GM23338 (cell line): ENCODE data around the gene C4orf51. TPM values are rescaled to one million over a fixed set of nuclear protein-coding genes. Genes with fewer than 3 reads are reported as not detected.
A peak's percentile ranks its signal among the peaks of the same experiment; 100 is the strongest.

ENCODE experiments used
- ATAC-seq: fragments of 200-7000 bp; cut with Tn5 transposase; 3 replicates; pipeline ENCODE4 v1.9.1; 2020
- DNase-seq: peaks from one replicate; pipeline ENCODE4 v3.0.0-alpha.2; 2015; ENCODE audit warnings: low spot score
- H2AFZ ChIP-seq: fragments of 200-600 bp; sonication (generic); 2 replicates; pipeline ENCODE4 v1.8.0; 2016; ENCODE audit warnings: antibody characterized with exemption, mild to moderate bottlenecking, moderate library complexity
- H3F3A ChIP-seq: fragments of 200-600 bp; sonication (generic); replicated peaks from 2 replicates; pipeline ENCODE4 v1.8.0; 2017; ENCODE audit warnings: antibody characterized with exemption, mixed run types, low read depth
- H3K27ac ChIP-seq: fragments of 200-600 bp; sonication (generic); 2 replicates; pipeline ENCODE4 v1.6.1; 2016; ENCODE audit warnings: low read depth
- H3K27me3 ChIP-seq: fragments of 200-600 bp; sonication (generic); 2 replicates; pipeline ENCODE4 v1.8.0; 2016; ENCODE audit warnings: mild to moderate bottlenecking, mixed run types, moderate library complexity; ENCODE audit not compliant: insufficient read depth
- H3K36me3 ChIP-seq: fragments of 200-600 bp; sonication (generic); 2 replicates; pipeline ENCODE4 v1.8.0; 2016; ENCODE audit warnings: mild to moderate bottlenecking; ENCODE audit not compliant: insufficient read depth
- H3K4me1 ChIP-seq: fragments of 200-600 bp; sonication (generic); 2 replicates; pipeline ENCODE4 v1.8.0; 2016; ENCODE audit warnings: mild to moderate bottlenecking, moderate library complexity; ENCODE audit not compliant: insufficient read depth
- H3K4me2 ChIP-seq: fragments of 200-600 bp; sonication (generic); 2 replicates; pipeline ENCODE4 v1.7.1; 2017; ENCODE audit warnings: mixed run types
- H3K4me3 ChIP-seq: fragments of 200-600 bp; sonication (generic); 2 replicates; pipeline ENCODE4 v1.6.1; 2016; ENCODE audit warnings: mixed run types
- H3K79me2 ChIP-seq: fragments of 200-600 bp; sonication (generic); replicated peaks from 2 replicates; pipeline ENCODE4 v1.8.0; 2017; ENCODE audit warnings: mild to moderate bottlenecking; ENCODE audit not compliant: insufficient read depth
- H3K9me2 ChIP-seq: fragments of 200-600 bp; sonication (generic); 2 replicates; pipeline ENCODE4 v1.8.0; 2017; ENCODE audit not compliant: insufficient read depth
- H4K20me1 ChIP-seq: fragments of 200-600 bp; sonication (generic); replicated peaks from 2 replicates; pipeline ENCODE4 v1.8.0; 2017; ENCODE audit warnings: mild to moderate bottlenecking; ENCODE audit not compliant: insufficient read depth
- H3K27ac Mint-ChIP-seq: 2 replicates; pipeline ENCODE4 v1.8.0; 2020; ENCODE audit warnings: inconsistent platforms, mild to moderate bottlenecking, moderate library complexity, mixed read lengths
- H3K27me3 Mint-ChIP-seq: 3 replicates; pipeline ENCODE4 v1.8.0; 2022; ENCODE audit warnings: low read depth, mild to moderate bottlenecking, moderate library complexity, mixed read lengths, inconsistent platforms; ENCODE audit not compliant: insufficient read depth, poor library complexity
- H3K36me3 Mint-ChIP-seq: 3 replicates; pipeline ENCODE4 v1.8.0; 2021; ENCODE audit warnings: low read depth, mild to moderate bottlenecking, inconsistent platforms, moderate library complexity, mixed read lengths
- H3K4me1 Mint-ChIP-seq: 3 replicates; pipeline ENCODE4 v1.8.0; 2020; ENCODE audit warnings: mild to moderate bottlenecking, inconsistent platforms, mixed read lengths
- H3K4me3 Mint-ChIP-seq: 3 replicates; pipeline ENCODE4 v1.8.0; 2021; ENCODE audit warnings: moderate library complexity, mild to moderate bottlenecking, inconsistent platforms, mixed read lengths
- H3K9me3 Mint-ChIP-seq: 3 replicates; pipeline ENCODE4 v1.8.0; 2020; ENCODE audit warnings: moderate library complexity, mild to moderate bottlenecking, inconsistent platforms, mixed read lengths
- EZH2 ChIP-seq: fragments of 200-600 bp; sonication (generic); IDR thresholded peaks from one replicate; pipeline ENCODE4 v1.8.0; 2017; ENCODE audit warnings: antibody characterized with exemption, mild to moderate bottlenecking, low read depth; ENCODE audit not compliant: unreplicated experiment
- EZH2phosphoT487 ChIP-seq: fragments of 200-600 bp; sonication (generic); IDR thresholded peaks from one replicate; pipeline ENCODE4 v1.8.1; 2018; ENCODE audit warnings: antibody characterized with exemption; ENCODE audit not compliant: unreplicated experiment
- ZNF462 ChIP-seq: fragments of 250-450 bp; sonication (Bioruptor Pico); IDR thresholded peaks from 2 replicates; pipeline ENCODE4 v1.5.0; 2020; ENCODE audit warnings: mild to moderate bottlenecking, moderate library complexity
- polyA plus RNA-seq: library from polyadenylated mRNA; unstranded; fragments of >200 nt; fragmentation: Nextera tagmentation; extraction: Ambion mirVana; gene quantifications from 2 replicates; pipeline ENCODE4 v1.2.1, GENCODE V29; 2016
- total RNA-seq: library from RNA; depleted of rRNA; stranded (reverse); fragments of >200 nt; shearing (Covaris generic); gene quantifications from 2 replicates; pipeline ENCODE4 v1.2.3, GENCODE V29; 2014; rRNA removed

The C4orf51 gene
- total and polyA plus RNA-seq, 2 experiments from 2014 or later, result not detected

GRCh38 chr4:145781351-145781750, 101.4 kb downstream of the C4orf51 start:
- ATAC-seq, result no peak
- TF ChIP-seq EZH2 (no peak), ZNF462 (CRISPR knock-in tag) (no peak), EZH2phosphoT487 (no peak)
- H3K27ac Mint-ChIP-seq, result peak overlapping the region; percentile 19; the same call in 1 of the 2 replicates
- Histone ChIP-seq H3K36me3 (no peaks in the 10 kb centered on the region), H2AFZ (no peak overlapping the region), H3K4me2 (no peak overlapping the region), H3K9me2 (0 out of 2 replicates have a peak, but pooled peaks cover 4% of the 10 kb centered on the region), H3K4me1 (peaks cover 4% of the 10 kb centered on the region), H3K27ac (no peak overlapping the region), H3K4me3 (no peak overlapping the region), H4K20me1 (no peaks in the 10 kb centered on the region), H3F3A (peaks cover 5% of the 10 kb centered on the region; the same call in 1 of the 2 replicates), H3K27me3 (no peaks in the 10 kb centered on the region), H3K79me2 (no peaks in the 10 kb centered on the region)
- no peak for DNase-seq
- peaks cover 1% of the 10 kb centered on the region for H3K27me3 Mint-ChIP-seq
- H3K36me3 Mint-ChIP-seq, result peaks cover 42% of the 10 kb centered on the region
- H3K4me3 Mint-ChIP-seq, result no peak overlapping the region
- H3K4me1 Mint-ChIP-seq, result peaks cover 30% of the 10 kb centered on the region
- H3K9me3 Mint-ChIP-seq, result peaks cover 3% of the 10 kb centered on the region; the same call in 2 of the 3 replicates

Other genes starting within 250 kb of the C4orf51 start
- 30.3 and 33.6 TPM in 2 replicates for gene SMAD1, start 198.3 kb upstream of the C4orf51 start, total RNA-seq
- gene SMAD1, start 198.3 kb upstream of the C4orf51 start, polyA plus RNA-seq, result 19.8 and 21.1 TPM in 2 replicates
- 4.8 and 5.9 TPM in 2 replicates for gene MMAA, start 60.8 kb upstream of the C4orf51 start, total RNA-seq
- 4.9 and 5.1 TPM in 2 replicates for gene MMAA, start 60.8 kb upstream of the C4orf51 start, polyA plus RNA-seq